MCF 10A (cell line): Measurements from ENCODE around the gene OR9K2. TPM values are rescaled to one million over a fixed set of nuclear protein-coding genes. Genes with fewer than 3 reads are reported as not detected.
"Not testable (repeated sequence)": the region's sequence is repeated elsewhere in the genome, so short reads cannot be mapped to it uniquely, and the experiment has no call there.

Experiments used
- BruUV-seq: library from RNA; stranded (reverse); fragments of 400-500 nt; replicated peaks from 2 replicates; lab custom pipeline; 2021; lab: Mats Ljungman, UMichigan
- CTCF ChIA-PET: fragments of 300-600 bp; sonication (Branson Sonifier 250); formaldehyde crosslinking; extraction: SDS; loops from one replicate; lab custom pipeline; 2021; ENCODE audit warnings: antibody characterized with exemption, inconsistent platforms; lab: Yijun Ruan, JAX
- POLR2A ChIA-PET: fragments of 300-600, 350-650 bp; sonication (Branson Sonifier 250); formaldehyde crosslinking; extraction: SDS; loops from one replicate; lab custom pipeline; 2020; ENCODE audit warnings: antibody characterized with exemption, inconsistent platforms; lab: Yijun Ruan, JAX
- DNase-seq: peaks from one replicate; pipeline ENCODE4 v3.0.0-alpha.2; 2018; ENCODE audit not compliant: unreplicated experiment
- H3K27ac Mint-ChIP-seq: one replicate; pipeline ENCODE4 v1.8.0; 2022; ENCODE audit warnings: mild to moderate bottlenecking, low read depth, mixed read lengths; ENCODE audit not compliant: unreplicated experiment
- H3K27me3 Mint-ChIP-seq: one replicate; pipeline ENCODE4 v1.8.0; 2022; ENCODE audit warnings: mixed read lengths; ENCODE audit not compliant: insufficient read depth, unreplicated experiment
- H3K36me3 Mint-ChIP-seq: one replicate; pipeline ENCODE4 v1.8.0; 2022; ENCODE audit warnings: mild to moderate bottlenecking, moderate library complexity, mixed read lengths; ENCODE audit not compliant: insufficient read depth, unreplicated experiment
- H3K4me1 Mint-ChIP-seq: one replicate; pipeline ENCODE4 v1.8.0; 2022; ENCODE audit warnings: mixed read lengths; ENCODE audit not compliant: insufficient read depth, unreplicated experiment
- H3K4me3 Mint-ChIP-seq: one replicate; pipeline ENCODE4 v1.8.0; 2022; ENCODE audit warnings: mild to moderate bottlenecking, moderate library complexity, mixed read lengths; ENCODE audit not compliant: unreplicated experiment
- H3K9me3 Mint-ChIP-seq: one replicate; pipeline ENCODE4 v1.8.0; 2022; ENCODE audit warnings: mixed read lengths; ENCODE audit not compliant: unreplicated experiment
- CTCF ChIP-seq: fragments of 200-600 bp; IDR thresholded peaks from one replicate; pipeline ENCODE4 v1.8.0; 2022; ENCODE audit warnings: antibody characterized with exemption, mild to moderate bottlenecking; ENCODE audit not compliant: unreplicated experiment
- intact Hi-C: fragments of 100-400 bp; cut with micrococcal nuclease; formaldehyde crosslinking; loops from 2 replicates; pipeline ENCODE4 v1.14.1; 2022
- total RNA-seq: library from RNA; stranded (reverse); gene quantifications from 2 replicates; pipeline ENCODE4 v1.2.3, GENCODE V29; 2022

Gene OR9K2
- total RNA-seq, 1 experiment from 2014 or later: not detected

- peak; percentile 2 for DNase-seq
- no peaks in the 10 kb centered on the region for H3K4me1 Mint-ChIP-seq
- POLR2A ChIA-PET: no interaction called here
- H3K27me3 Mint-ChIP-seq: peaks cover 87% of the 10 kb centered on the region
- intact Hi-C loops: no loop called here
- no peak overlapping the region for H3K4me3 Mint-ChIP-seq
- CTCF ChIA-PET: no interaction called here
- no peaks in the 10 kb centered on the region for H3K9me3 Mint-ChIP-seq
- no TSS peak for BruUV-seq
- no peak overlapping the region for H3K27ac Mint-ChIP-seq
- H3K36me3 Mint-ChIP-seq: no peaks in the 10 kb centered on the region
- TF ChIP-seq CTCF: no peak
Measured at GRCh38 chr12:55132816-55133215, 6.6 kb downstream of the OR9K2 start.

GRCh38 chr12:55142669-55143565 is 16.7 kb downstream of the OR9K2 start:
- H3K9me3 Mint-ChIP-seq: peaks cover 8% of the 10 kb centered on the region
- ChIA-PET CTCF (interaction anchor here (1.0 to 5.2 kb wide), 4 partner anchors 18 to 150 kb away, joined by 3 to 33 read pairs (median 5); no protein-coding TSS in a partner anchor), POLR2A (no interaction called here)
- no peaks in the 10 kb centered on the region for H3K36me3 Mint-ChIP-seq
- no peaks in the 10 kb centered on the region for H3K4me1 Mint-ChIP-seq
- H3K27me3 Mint-ChIP-seq: peaks cover 59% of the 10 kb centered on the region
- no TSS peak for BruUV-seq
- H3K27ac Mint-ChIP-seq: no peak overlapping the region
- DNase-seq: peak; percentile 67
- intact Hi-C loops: loop anchor here (1.0 to 5.0 kb wide), 3 partner anchors 70 to 386 kb away; no protein-coding TSS in a partner anchor
- peak; percentile 57 for TF ChIP-seq CTCF
- H3K4me3 Mint-ChIP-seq: no peak overlapping the region

- intact Hi-C loops: loop anchor here (1.0 to 5.0 kb wide), 3 partner anchors 71 to 386 kb away; no protein-coding TSS in a partner anchor
- no peaks in the 10 kb centered on the region for H3K36me3 Mint-ChIP-seq
- no peak overlapping the region for H3K27ac Mint-ChIP-seq
- no peak for DNase-seq
- CTCF ChIA-PET: interaction anchor here (0.6 to 5.2 kb wide), 9 partner anchors 8 to 668 kb away, joined by 3 to 33 read pairs (median 4); no protein-coding TSS in a partner anchor
- BruUV-seq: no TSS peak
- H3K27me3 Mint-ChIP-seq: peaks cover 59% of the 10 kb centered on the region
- H3K4me1 Mint-ChIP-seq: no peaks in the 10 kb centered on the region
- POLR2A ChIA-PET: no interaction called here
- TF ChIP-seq CTCF: no peak
- H3K9me3 Mint-ChIP-seq: peaks cover 8% of the 10 kb centered on the region
- H3K4me3 Mint-ChIP-seq: no peak overlapping the region
Measured at GRCh38 chr12:55143566-55143870, 17.3 kb downstream of the OR9K2 start.

GRCh38 chr12:55167010-55167640 is 40.9 kb downstream of the OR9K2 start:
- CTCF ChIA-PET: interaction anchor here (0.7 kb wide), 1 partner anchor 254 kb away, joined by 6 read pairs; no protein-coding TSS in a partner anchor
- BruUV-seq, H3K27ac Mint-ChIP-seq, POLR2A ChIA-PET, H3K36me3 Mint-ChIP-seq, H3K4me1 Mint-ChIP-seq, DNase-seq, H3K27me3 Mint-ChIP-seq, intact Hi-C loops, H3K4me3 Mint-ChIP-seq, H3K9me3 Mint-ChIP-seq: not testable (repeated sequence)
